GM13977 (cell line): ENCODE data around the gene AKR1C2.
"Not testable (repeated sequence)": the region's sequence is repeated elsewhere in the genome, so short reads cannot be mapped to it uniquely, and the experiment has no call there.

Experiments
- DNase-seq: peaks from one replicate; pipeline ENCODE4 v3.0.0; 2012; ENCODE audit warnings: low spot score
- in situ Hi-C: fragments of 300-500 bp; cut with MboI; formaldehyde crosslinking; loops from one replicate; pipeline ENCODE4 v1.12.0; 2022; ENCODE audit warnings: low sequenced_read_pairs, low pct_unique_long_range_greater_than_20kb, mixed read lengths, inconsistent platforms; ENCODE audit not compliant: unreplicated experiment
- TF ChIP-seq, protein P1 (sequence below): IDR thresholded peaks from 2 replicates; pipeline ENCODE4 v1.5.1; 2012; ENCODE audit warnings: mild to moderate bottlenecking, control low read depth; ENCODE audit not compliant: insufficient read depth; ENCODE audit errors: extremely low read depth, missing control alignments

AKR1C2 gene

DNA sequence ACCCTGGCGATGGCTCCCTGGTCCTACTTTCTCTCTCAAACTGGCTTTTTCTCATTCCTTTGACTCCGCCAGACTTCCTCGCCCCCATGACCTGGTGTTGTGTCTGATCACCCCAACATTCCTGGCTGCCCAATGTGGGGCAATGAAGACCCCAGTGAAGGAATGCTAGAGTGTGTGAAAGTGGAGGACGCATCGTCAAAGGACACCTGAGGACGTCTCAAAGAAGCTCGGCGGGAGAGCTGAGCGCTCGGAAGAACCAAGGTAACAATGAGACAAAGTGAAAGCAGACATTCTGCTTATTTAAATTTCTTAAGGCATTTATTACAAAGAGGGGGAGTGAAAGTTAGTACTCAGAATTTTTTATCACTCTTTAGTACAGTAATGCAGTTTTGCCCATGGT, 31.7 kb upstream of the AKR1C2 start:
- no peak for DNase-seq
- in situ Hi-C loops: no loop called here
- TF ChIP-seq, protein P1, sequence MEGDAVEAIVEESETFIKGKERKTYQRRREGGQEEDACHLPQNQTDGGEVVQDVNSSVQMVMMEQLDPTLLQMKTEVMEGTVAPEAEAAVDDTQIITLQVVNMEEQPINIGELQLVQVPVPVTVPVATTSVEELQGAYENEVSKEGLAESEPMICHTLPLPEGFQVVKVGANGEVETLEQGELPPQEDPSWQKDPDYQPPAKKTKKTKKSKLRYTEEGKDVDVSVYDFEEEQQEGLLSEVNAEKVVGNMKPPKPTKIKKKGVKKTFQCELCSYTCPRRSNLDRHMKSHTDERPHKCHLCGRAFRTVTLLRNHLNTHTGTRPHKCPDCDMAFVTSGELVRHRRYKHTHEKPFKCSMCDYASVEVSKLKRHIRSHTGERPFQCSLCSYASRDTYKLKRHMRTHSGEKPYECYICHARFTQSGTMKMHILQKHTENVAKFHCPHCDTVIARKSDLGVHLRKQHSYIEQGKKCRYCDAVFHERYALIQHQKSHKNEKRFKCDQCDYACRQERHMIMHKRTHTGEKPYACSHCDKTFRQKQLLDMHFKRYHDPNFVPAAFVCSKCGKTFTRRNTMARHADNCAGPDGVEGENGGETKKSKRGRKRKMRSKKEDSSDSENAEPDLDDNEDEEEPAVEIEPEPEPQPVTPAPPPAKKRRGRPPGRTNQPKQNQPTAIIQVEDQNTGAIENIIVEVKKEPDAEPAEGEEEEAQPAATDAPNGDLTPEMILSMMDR: no peak

DNA sequence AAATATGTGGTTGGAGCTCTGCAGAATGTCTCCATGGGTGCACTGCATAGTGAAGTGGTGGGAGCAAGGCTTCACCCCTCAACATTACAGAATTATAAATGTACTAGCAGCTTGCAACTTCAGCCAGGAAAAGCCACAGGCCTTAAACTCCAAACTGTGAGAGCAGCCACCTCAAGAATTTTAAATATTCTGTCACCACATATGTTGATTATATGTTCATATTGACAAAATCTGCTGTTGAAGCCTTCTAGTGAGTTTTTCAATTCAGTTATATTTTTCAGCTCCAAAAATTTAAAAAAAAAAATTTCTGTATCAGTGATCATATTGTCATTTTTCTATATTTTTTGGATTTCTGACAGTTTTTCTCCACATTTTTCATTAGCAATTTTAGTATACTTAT, 30.9 kb upstream of the AKR1C2 start:
- DNase-seq: no peak
- in situ Hi-C loops: no loop called here
- TF ChIP-seq, protein P1: no peak

DNA sequence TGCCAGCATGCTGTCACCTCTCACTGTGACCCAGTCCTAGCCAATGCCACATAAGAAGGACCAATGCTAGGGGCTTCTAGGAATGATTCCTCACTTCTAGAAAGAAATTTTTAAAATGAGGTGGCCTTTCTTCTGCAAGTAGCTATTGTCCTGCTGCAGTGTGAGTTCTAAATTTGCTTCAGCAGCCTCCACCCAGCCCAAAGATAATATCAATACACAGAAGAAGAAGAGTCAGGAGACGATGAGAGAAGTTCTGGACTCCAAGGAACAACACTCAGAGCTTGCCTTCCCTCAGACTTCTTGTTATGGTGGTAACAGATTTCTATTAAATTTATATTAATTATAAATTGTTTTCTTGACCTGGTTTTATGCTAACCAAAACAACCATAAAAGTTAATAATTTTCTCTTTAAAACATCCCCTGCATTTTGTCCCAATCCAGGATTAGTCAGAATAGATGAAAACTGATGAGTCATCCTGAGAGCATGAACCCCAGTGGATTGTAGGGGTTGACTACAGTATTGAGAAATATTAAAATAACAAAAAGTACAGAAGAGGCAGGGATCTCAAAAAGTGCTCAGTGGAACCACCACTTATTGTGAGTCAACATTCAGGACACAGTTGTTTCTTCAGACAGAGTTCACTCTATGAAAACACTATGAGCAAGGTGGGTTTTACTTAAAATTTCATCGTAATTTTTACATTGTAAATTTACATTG, 29.6 kb upstream of the AKR1C2 start:
- DNase-seq: no peak
- in situ Hi-C loops: no loop called here

DNA sequence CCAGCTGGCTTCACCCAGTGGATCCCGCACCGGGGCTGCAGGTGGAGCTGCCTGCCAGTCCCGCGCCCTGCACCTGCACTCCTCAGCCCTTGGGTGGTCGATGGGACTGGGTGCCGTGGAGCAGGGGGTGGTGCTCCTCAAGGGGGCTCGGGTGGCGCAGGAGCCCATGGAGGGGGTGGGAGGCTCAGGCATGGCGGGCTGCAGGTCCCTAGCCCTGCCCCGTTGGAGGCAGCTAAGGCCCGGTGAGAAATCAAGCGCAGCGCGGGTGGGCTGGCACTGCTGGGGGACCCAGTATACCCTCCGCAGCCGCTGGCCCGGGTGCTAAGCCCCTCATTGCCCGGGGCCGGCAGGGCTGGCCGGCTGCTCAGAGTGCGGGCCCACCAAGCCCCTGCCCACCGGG, 28.8 kb upstream of the AKR1C2 start:
- DNase-seq, in situ Hi-C loops: not testable (repeated sequence)

More for the DNA sequence above, 29.6 kb upstream of the AKR1C2 start:
- TF ChIP-seq, protein P1: no peak

DNA sequence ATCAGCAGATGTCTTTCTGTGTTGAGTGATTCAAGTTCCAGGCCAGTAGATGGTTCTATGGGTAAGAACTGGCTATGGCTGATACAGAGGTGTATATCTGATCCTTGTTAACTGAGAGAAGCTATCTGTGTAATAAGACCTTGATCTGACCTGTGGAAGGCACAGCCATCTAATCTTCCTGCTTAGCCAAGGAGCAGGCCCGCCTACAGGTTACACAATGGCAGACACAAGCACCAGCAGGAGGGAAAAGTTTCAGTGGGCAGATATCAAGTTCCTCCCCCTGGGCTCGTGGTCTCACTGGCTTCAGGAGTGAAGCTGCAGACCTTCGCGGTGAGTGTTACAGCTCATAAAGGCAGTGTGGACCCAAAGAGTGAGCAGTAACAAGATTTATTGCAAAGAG, 27.9 kb upstream of the AKR1C2 start:
- DNase-seq, in situ Hi-C loops: not testable (repeated sequence)

DNA sequence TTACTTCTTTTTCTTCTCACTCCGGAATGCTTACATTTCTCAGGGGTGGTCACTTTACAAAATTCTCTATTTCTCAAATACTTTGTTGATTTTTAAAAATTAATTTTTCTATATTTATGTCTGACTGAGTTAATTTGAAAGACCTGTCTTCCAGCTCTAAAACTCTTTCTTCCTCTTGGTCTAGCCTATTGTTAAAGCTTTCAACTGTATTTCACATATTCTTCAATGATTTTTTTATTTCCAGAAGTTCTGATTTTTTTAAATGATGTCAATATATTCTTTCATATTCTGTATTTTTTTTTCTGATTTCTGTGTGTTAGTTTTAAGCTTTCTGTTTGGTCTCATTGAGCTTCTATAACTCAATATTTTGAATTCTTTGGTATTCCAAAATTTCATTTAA, 27.3 kb upstream of the AKR1C2 start:
- DNase-seq: no peak
- TF ChIP-seq, protein P1: no peak
- in situ Hi-C loops: no loop called here

DNA sequence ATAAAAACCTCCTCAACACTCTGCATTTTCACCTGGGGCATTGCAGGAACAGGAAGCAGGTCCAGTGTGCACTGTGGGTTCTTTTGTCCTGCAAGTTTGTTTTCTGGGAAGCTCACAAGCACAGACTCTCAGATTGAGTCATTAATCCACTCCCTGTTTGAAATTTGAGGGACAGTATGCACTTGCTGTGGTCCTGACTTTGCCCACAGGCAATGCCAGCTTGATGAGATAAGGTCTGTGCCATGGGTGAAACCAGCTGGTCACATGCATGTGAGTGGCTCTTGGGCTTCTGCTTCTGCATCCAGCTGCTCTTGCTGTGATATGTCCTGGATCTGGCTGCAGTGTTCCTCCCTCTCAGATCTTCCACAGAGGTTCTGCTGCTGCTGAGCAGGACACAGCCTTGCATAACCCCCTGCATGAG, 21.8 kb upstream of the AKR1C2 start:
- DNase-seq: not testable (repeated sequence)

DNA sequence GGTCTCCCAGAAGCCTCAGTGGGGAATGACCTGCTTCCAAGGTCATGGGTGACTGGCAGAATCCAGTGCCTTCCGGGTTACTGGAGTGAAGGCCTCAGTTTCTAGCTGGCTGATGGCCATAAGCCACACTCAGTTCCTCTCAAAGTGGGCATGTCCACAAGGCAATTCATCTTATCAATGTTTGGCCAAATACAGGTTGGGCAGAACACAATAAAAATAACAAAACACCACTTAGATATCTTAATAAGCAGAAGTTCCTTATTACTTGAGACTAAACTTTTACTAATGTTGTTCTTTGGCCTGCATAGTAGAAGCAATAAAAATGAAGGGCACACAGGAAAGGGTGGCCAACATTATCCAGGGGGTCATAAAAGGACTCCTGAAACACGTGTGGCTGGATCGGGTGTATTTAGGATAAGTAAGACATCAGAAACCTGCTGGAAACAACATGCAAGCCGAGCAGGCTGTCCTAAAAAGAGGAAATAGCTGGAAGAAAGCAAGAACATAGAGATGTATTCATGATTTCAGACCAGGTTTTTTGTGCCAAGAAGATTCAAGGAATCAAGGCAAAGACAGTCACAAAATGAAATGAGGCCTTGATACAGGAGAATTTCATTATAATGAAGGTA, 19.6 kb upstream of the AKR1C2 start:
- TF ChIP-seq, protein P1: no peak
- in situ Hi-C loops: no loop called here
- DNase-seq: no peak

More for the DNA sequence above, 21.8 kb upstream of the AKR1C2 start:
- in situ Hi-C loops: not testable (repeated sequence)

DNA sequence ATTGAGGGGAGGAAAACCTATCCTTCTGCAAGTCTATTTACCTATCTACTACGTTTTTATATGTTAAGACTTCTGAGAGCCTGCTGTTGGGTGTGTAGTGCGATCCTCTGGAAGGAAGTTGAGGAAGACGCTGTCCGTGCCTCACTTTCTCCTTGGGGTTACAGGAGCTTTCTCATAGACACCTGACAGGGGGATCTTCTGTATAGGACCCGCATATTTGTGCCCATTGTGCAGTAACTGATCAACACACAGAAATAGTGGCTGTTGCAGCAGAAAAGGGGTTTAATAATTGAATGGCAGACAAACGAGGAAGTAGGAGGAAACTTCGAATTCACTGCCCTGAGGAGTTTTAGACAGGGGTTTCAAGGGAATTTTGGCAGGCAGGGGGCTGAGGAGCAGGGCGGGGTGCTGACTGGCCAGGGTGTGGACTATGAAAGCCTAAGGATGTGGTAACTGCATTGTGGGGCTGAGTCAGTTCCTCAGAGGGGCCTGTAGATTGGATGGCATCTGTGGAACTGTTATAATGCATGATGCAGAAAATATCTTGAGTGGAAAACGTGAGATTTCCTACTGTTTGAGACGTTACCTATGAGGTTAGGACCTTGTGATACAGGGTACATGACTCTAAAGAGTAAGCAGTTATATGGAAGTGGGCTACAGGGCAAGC, 18.1 kb upstream of the AKR1C2 start:
- in situ Hi-C loops: not testable (repeated sequence)

DNA sequence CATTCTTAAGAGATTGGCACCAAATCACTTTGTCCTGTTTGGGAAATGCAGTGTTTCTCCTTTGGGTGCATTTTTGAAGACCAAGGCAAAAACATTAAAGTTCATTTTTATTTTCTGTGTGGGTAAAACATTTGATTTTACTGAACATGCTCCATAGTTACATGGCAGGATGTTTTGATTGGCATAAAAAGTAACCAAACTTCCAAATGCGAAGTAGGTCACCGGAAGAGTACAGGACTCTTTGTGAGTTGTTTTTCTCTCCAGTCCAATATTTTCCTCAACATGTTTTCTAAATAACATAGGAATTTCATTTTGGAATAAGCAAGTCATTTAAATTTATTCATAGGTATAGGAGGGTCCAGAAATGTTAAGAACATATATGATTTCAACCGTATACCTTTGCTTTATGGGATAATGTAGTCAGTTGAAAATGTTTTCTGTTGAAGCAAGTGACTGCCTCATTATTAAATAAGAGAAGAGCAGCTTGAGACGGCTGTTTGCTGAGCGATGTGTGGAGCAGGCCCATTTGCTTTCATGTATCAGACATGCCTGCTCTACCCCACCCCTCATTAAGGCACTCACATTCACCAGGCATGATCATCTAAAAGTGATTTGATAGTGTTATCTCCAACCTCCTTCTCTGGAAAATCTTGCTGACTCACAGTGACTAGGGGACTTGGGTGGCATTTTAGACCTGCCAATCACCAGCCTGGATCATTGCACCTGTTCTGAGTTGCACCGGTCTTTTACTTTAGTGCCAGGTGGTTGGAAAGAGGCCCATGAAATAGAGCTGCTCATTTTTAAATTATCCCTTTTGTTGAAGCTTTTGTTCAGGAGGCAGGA, 16.3 kb upstream of the AKR1C2 start:
- DNase-seq, in situ Hi-C loops: not testable (repeated sequence)

More for the DNA sequence above, 18.1 kb upstream of the AKR1C2 start:
- DNase-seq: not testable (repeated sequence)

DNA sequence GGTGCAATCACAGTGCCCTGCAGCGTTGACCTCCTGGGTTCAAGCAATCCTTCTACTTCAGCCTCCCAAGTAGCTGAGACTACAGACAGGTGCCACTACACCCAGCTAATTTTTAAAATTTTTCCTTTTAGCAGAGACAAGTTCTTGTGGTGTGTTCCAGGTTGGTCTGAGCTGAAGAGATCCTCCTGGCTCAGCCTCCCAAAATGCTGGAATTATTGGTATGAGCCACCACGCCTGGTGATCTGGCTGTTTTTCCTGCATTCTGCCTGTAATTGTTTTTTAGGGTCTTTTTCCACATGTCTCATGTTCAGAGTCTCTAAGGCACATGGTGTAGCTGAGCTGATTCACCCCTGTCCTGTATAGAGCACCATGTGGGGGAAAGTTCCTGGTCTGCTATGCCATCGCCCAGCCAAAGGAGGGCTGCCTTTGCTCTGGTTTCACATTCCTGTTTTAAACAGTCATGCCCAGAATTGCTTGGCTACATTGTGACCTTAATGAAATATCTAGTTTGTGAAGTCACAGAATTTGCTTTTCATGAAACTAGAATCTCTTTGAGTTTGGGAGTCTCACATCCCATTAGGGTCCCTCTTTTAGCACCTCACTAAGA, 15.1 kb upstream of the AKR1C2 start:
- DNase-seq, in situ Hi-C loops: not testable (repeated sequence)
